GM12878 (cell line): ENCODE data around the gene AGAP3. TPM values are rescaled to one million over a fixed set of nuclear protein-coding genes. Genes with fewer than 3 reads are reported as not detected.

ENCODE experiments used
- ATAC-seq: fragments of 200-7000 bp; cut with Tn5 transposase; 3 replicates; pipeline ENCODE4 v1.9.1; 2020; ENCODE audit warnings: mild to moderate bottlenecking, moderate library complexity
- BruUV-seq: library from RNA; stranded (reverse); fragments of 400-500 nt; replicated peaks from 2 replicates; lab custom pipeline; 2021; lab: Mats Ljungman, UMichigan
- CTCF ChIA-PET: fragments of 300-600 bp; sonication (Branson Sonifier 250); formaldehyde crosslinking; extraction: SDS; loops from one replicate; lab custom pipeline; 2021; ENCODE audit warnings: inconsistent platforms; lab: Yijun Ruan, JAX
- POLR2A ChIA-PET: fragments of 350-600 bp; formaldehyde crosslinking; extraction: SDS; loops from one replicate; lab custom pipeline; 2021; ENCODE audit warnings: inconsistent platforms; lab: Charles Lee
- RAD21 ChIA-PET: fragments of 300-600 bp; sonication (Branson Sonifier 250); formaldehyde crosslinking; loops from one replicate; lab custom pipeline; 2023; ENCODE audit warnings: antibody characterized with exemption; ENCODE audit not compliant: unreplicated experiment; lab: Charles Lee
- SMC1A ChIA-PET: fragments of 300-600 bp; sonication (Branson Sonifier 250); formaldehyde crosslinking; loops from one replicate; lab custom pipeline; 2023; ENCODE audit not compliant: unreplicated experiment, uncharacterized antibody; lab: Charles Lee
- DNase-seq: peaks from one replicate; pipeline ENCODE4 v3.0.0-alpha.2; 2011; ENCODE audit warnings: low read depth, low spot score
- FAIRE-seq: peaks from 3 replicates; lab custom pipeline; 2011; peaks lifted over from hg19 to GRCh38; lab: Jason Lieb, UNC
- H2AFZ ChIP-seq: 2 replicates; pipeline ENCODE4 v1.6.0; 2011; ENCODE audit warnings: low read depth, low read length, control low read depth; ENCODE audit not compliant: control insufficient read depth
- H3K27ac ChIP-seq: 2 replicates; pipeline ENCODE4 v1.5.1; 2011; ENCODE audit warnings: control low read depth; ENCODE audit not compliant: control insufficient read depth, insufficient read depth
- H3K27me3 ChIP-seq, 2 experiments: replicated peaks in 1 of 2; 2 replicates each; pipeline versions ENCODE4 v1.6.0 to v1.6.1; 2011; ENCODE audit warnings: low read length in 1 of 2; ENCODE audit not compliant: control insufficient read depth in 2 of 2, insufficient read depth in 2 of 2
- H3K36me3 ChIP-seq, 2 experiments: 2 replicates each; pipeline ENCODE4 v1.5.1; 2011; ENCODE audit warnings: low read length in 1 of 2; ENCODE audit not compliant: control insufficient read depth in 2 of 2, insufficient read depth in 2 of 2
- H3K4me1 ChIP-seq: 2 replicates; pipeline ENCODE4 v1.6.1; 2011; ENCODE audit warnings: mild to moderate bottlenecking, low read length, moderate library complexity, mixed read lengths; ENCODE audit not compliant: control insufficient read depth, insufficient read depth
- H3K4me2 ChIP-seq: 2 replicates; pipeline ENCODE4 v1.6.0; 2011; ENCODE audit warnings: control low read depth; ENCODE audit not compliant: control insufficient read depth, insufficient read depth
- H3K4me3 ChIP-seq: fragments of 200-600 bp; sonication (generic); 2 replicates; pipeline ENCODE4 v1.5.1; 2016
- H3K79me2 ChIP-seq: 2 replicates; pipeline ENCODE4 v1.6.0; 2011; ENCODE audit warnings: low read length; ENCODE audit not compliant: control insufficient read depth, insufficient read depth
- H3K9ac ChIP-seq: 2 replicates; pipeline ENCODE4 v1.8.0; 2011; ENCODE audit warnings: low read length, control low read depth, mixed read lengths; ENCODE audit not compliant: control insufficient read depth, insufficient read depth
- H3K9me3 ChIP-seq: replicated peaks from 3 replicates; pipeline ENCODE4 v1.5.1; 2011; ENCODE audit warnings: mild to moderate bottlenecking, low read length; ENCODE audit not compliant: control insufficient read depth, insufficient read depth
- H4K20me1 ChIP-seq: 2 replicates; pipeline ENCODE4 v1.6.0; 2011; ENCODE audit not compliant: control insufficient read depth, insufficient read depth
- CUX1 ChIP-seq: IDR thresholded peaks from 2 replicates; pipeline ENCODE4 v1.6.1; 2012; ENCODE audit warnings: improper control_type of control experiment, low read depth, low read length; ENCODE audit not compliant: insufficient replicate concordance
- ESRRA ChIP-seq: IDR thresholded peaks from 2 replicates; pipeline ENCODE4 v1.6.1; 2012; ENCODE audit warnings: mild to moderate bottlenecking, low read length, improper control_type of control experiment
- HDGF ChIP-seq: fragments of 450-650 bp; IDR thresholded peaks from 2 replicates; pipeline ENCODE4 v1.6.1; 2016; ENCODE audit warnings: antibody characterized with exemption
- MTA3 ChIP-seq: IDR thresholded peaks from 2 replicates; pipeline ENCODE4 v1.6.1; 2012; ENCODE audit warnings: low read length, inconsistent platforms, borderline replicate concordance
- NFYB ChIP-seq: IDR thresholded peaks from 2 replicates; pipeline ENCODE4 v1.6.1; 2011; ENCODE audit warnings: low read depth, mild to moderate bottlenecking, low read length, improper control_type of control experiment, moderate library complexity; ENCODE audit not compliant: insufficient read depth
- RELB ChIP-seq: fragments of 450-650 bp; IDR thresholded peaks from 2 replicates; pipeline ENCODE4 v1.6.1; 2017; ENCODE audit warnings: low read depth, mild to moderate bottlenecking, moderate library complexity
- SMC3 ChIP-seq: IDR thresholded peaks from 2 replicates; pipeline ENCODE4 v1.6.1; 2011; ENCODE audit warnings: low read length, improper control_type of control experiment, borderline replicate concordance
- SPI1 ChIP-seq: IDR thresholded peaks from 2 replicates; pipeline ENCODE4 v1.6.1; 2011; ENCODE audit warnings: low read depth, mild to moderate bottlenecking, low read length, moderate library complexity, borderline replicate concordance; ENCODE audit not compliant: insufficient read depth
- SUPT20H ChIP-seq: IDR thresholded peaks from 2 replicates; pipeline ENCODE4 v1.6.1; 2011; ENCODE audit warnings: low read depth, mild to moderate bottlenecking, low read length, moderate library complexity, borderline replicate concordance; ENCODE audit not compliant: control insufficient read depth
- TBL1XR1 ChIP-seq: IDR thresholded peaks from 2 replicates; pipeline ENCODE4 v1.6.1; 2012; ENCODE audit warnings: low read depth, low read length, improper control_type of control experiment
- ZNF207 ChIP-seq: fragments of 450-650 bp; IDR thresholded peaks from 2 replicates; pipeline ENCODE4 v1.6.1; 2014; ENCODE audit warnings: antibody characterized with exemption, mild to moderate bottlenecking, borderline replicate concordance
- ZSCAN29 ChIP-seq: fragments of 450-650 bp; IDR thresholded peaks from 2 replicates; pipeline ENCODE4 v1.6.1; 2017; ENCODE audit warnings: mild to moderate bottlenecking, moderate library complexity
- WGBS: methylation state at CpG from one replicate; pipeline ENCODE4 v1.1.6; 2016; ENCODE audit warnings: low lambda C conversion rate; ENCODE audit not compliant: insufficient replicate concordance, insufficient coverage; ENCODE audit errors: missing lambda C conversion rate; 5-methylcytosine and 5-hydroxymethylcytosine counted together
- in situ Hi-C: fragments of 300-500 bp; cut with MboI; formaldehyde crosslinking; loops from 9 replicates; pipeline ENCODE4 v1.14.3; 2018; ENCODE audit warnings: mixed read lengths
- intact Hi-C: fragments of 100-400 bp; cut with micrococcal nuclease; formaldehyde crosslinking; loops from one replicate; pipeline ENCODE4 v1.14.2; 2022; ENCODE audit not compliant: unreplicated experiment
- polyA plus RNA-seq, 11 experiments: library from polyadenylated mRNA; depleted of rRNA in 4 of 11; unstranded in 6 of 11; stranded (reverse) in 5 of 11; fragments of >200 nt; fragmentation: Nextera tagmentation in 4 of 11; fragmentation: Illumina TruSeq in 1 of 11; extraction: Ambion mirVana in 4 of 11; extraction: Trizol in 1 of 11; gene quantifications; 1 replicate in 1 of 11; 2 replicates in 10 of 11; pipeline versions ENCODE4 v1.2.1 to v1.2.3, GENCODE V29; 2011 to 2016; ENCODE audit warnings: inconsistent platforms in 2 of 11, missing spikeins in 2 of 11, low read depth in 1 of 11
- total RNA-seq, 4 experiments: library from RNA; depleted of rRNA in 3 of 4; stranded (reverse); fragments of >200 nt in 3 of 4; fragmentation: Illumina TruSeq in 1 of 4; extraction: Trizol in 1 of 4; gene quantifications; 2 replicates each; pipeline versions ENCODE4 v1.2.1 to v1.2.3, GENCODE V29; 2013 to 2021
- TF ChIP-seq, protein P1 (sequence below): IDR thresholded peaks from 2 replicates; pipeline ENCODE4 v1.6.1; 2011; ENCODE audit warnings: low read depth, low read length, improper control_type of control experiment, borderline replicate concordance

The AGAP3 gene
- total and polyA plus RNA-seq, 10 of the 15 experiments (the other 5 are each of a cell fraction or from before 2014, with no cell fraction given): 1.8 to 68.1 (median 15.7) TPM

- TF ChIP-seq ZNF207 (no peak), MTA3 (no peak)
These were observed 47.1 kb upstream of the AGAP3 start (continued) for GRCh38 chr7:151038951-151039849.

GRCh38 chr7:151039850-151040548 is 46.3 kb upstream of the AGAP3 start:
- BruUV-seq: no TSS peak
- Histone ChIP-seq H3K9me3 (no peaks in the 10 kb centered on the region), H3K27ac (no peak overlapping the region), H3K79me2 (no peaks in the 10 kb centered on the region), H3K4me3 (no peak overlapping the region), H3K36me3 (no peaks in the 10 kb centered on the region; a peak in 1 of 4 replicates), H3K4me1 (no peaks in the 10 kb centered on the region), H3K4me2 (no peak overlapping the region), H3K27me3 (no peaks in the 10 kb centered on the region), H3K9ac (no peak overlapping the region), H4K20me1 (no peaks in the 10 kb centered on the region), H2AFZ (no peak overlapping the region)
- ChIA-PET RAD21 (no interaction called here), SMC1A (no interaction called here), POLR2A (no interaction called here), CTCF (no interaction called here)
- ATAC-seq (no peak), FAIRE-seq (no peak), DNase-seq (no peak)
- intact Hi-C loops (no loop called here), in situ Hi-C loops (no loop called here)
- 83% methylated on average over 18 of the region's 18 CpGs for WGBS
- TF ChIP-seq SUPT20H: no peak
- no peak for TF ChIP-seq ZSCAN29
- TF ChIP-seq SPI1: no peak
- TF ChIP-seq TBL1XR1: no peak
- no peak for TF ChIP-seq HDGF
- TF ChIP-seq SMC3: no peak
- TF ChIP-seq NFYB: no peak
- TF ChIP-seq RELB: no peak
- TF ChIP-seq, protein P1, sequence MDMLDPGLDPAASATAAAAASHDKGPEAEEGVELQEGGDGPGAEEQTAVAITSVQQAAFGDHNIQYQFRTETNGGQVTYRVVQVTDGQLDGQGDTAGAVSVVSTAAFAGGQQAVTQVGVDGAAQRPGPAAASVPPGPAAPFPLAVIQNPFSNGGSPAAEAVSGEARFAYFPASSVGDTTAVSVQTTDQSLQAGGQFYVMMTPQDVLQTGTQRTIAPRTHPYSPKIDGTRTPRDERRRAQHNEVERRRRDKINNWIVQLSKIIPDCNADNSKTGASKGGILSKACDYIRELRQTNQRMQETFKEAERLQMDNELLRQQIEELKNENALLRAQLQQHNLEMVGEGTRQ: no peak
- TF ChIP-seq ESRRA: no peak
- no peak for TF ChIP-seq CUX1
